Mesenchymal stem cell (in vitro differentiated cells and primary cell): Measurements from ENCODE around the gene USP6NL.

ENCODE experiments used
- DNase-seq: peaks from one replicate; pipeline ENCODE4 v3.0.0-alpha.2; 2013
- H2AFZ ChIP-seq: one replicate; pipeline ENCODE4 v1.6.1; 2013; ENCODE audit warnings: low read depth, mild to moderate bottlenecking, control low read depth, inconsistent platforms, low read length, moderate library complexity
- H2AK5ac ChIP-seq: 2 replicates; pipeline ENCODE4 v1.6.1; 2013; ENCODE audit warnings: low read length, moderate library complexity, mild to moderate bottlenecking, inconsistent platforms; ENCODE audit not compliant: severe bottlenecking
- H2BK120ac ChIP-seq: one replicate; pipeline ENCODE4 v1.6.1; 2013; ENCODE audit warnings: low read depth, mild to moderate bottlenecking, inconsistent platforms, low read length, moderate library complexity
- H2BK12ac ChIP-seq, 2 experiments: one replicate each; pipeline ENCODE4 v1.6.1; 2013; ENCODE audit warnings: inconsistent platforms in 2 of 2, low read length in 2 of 2, mild to moderate bottlenecking in 2 of 2, moderate library complexity in 2 of 2, control low read depth in 1 of 2
- H2BK15ac ChIP-seq: one replicate; pipeline ENCODE4 v1.6.1; 2013; ENCODE audit warnings: mild to moderate bottlenecking, low read depth, inconsistent platforms; ENCODE audit not compliant: poor library complexity, severe bottlenecking
- H2BK5ac ChIP-seq: 2 replicates; pipeline ENCODE4 v1.6.1; 2013; ENCODE audit warnings: low read depth, mild to moderate bottlenecking, low read length, control low read depth, inconsistent platforms; ENCODE audit not compliant: poor library complexity, severe bottlenecking
- H3K14ac ChIP-seq, 2 experiments: one replicate each; pipeline ENCODE4 v1.6.1; 2013; ENCODE audit warnings: inconsistent platforms in 2 of 2, low read length in 2 of 2, control low read depth in 1 of 2, mild to moderate bottlenecking in 1 of 2, moderate library complexity in 1 of 2
- H3K18ac ChIP-seq, 2 experiments: one replicate each; pipeline ENCODE4 v1.6.1; 2013; ENCODE audit warnings: inconsistent platforms in 2 of 2, low read length in 2 of 2, control low read depth in 1 of 2, low read depth in 1 of 2, mild to moderate bottlenecking in 1 of 2
- H3K23ac ChIP-seq, 2 experiments: one replicate each; pipeline ENCODE4 v1.6.1; 2013; ENCODE audit warnings: inconsistent platforms in 2 of 2, low read length in 2 of 2, mild to moderate bottlenecking in 2 of 2, moderate library complexity in 2 of 2, control low read depth in 1 of 2
- H3K27ac ChIP-seq: 2 replicates; pipeline ENCODE4 v1.5.1; 2013; ENCODE audit warnings: mild to moderate bottlenecking, moderate library complexity, low read length, control low read depth, inconsistent platforms; ENCODE audit not compliant: poor library complexity, severe bottlenecking
- H3K27me3 ChIP-seq, 2 experiments: 2 replicates each; pipeline versions ENCODE4 v1.6.1 to v1.7.0; 2013; ENCODE audit warnings: low read length in 2 of 2, mild to moderate bottlenecking in 2 of 2, moderate library complexity in 2 of 2, control low read depth in 1 of 2, inconsistent platforms in 1 of 2; ENCODE audit not compliant: control insufficient read depth in 1 of 2, insufficient read depth in 1 of 2
- H3K36me3 ChIP-seq, 2 experiments: 2 replicates each; pipeline versions ENCODE4 v1.6.1 to v1.7.0; 2013; ENCODE audit warnings: low read length in 2 of 2, control low read depth in 1 of 2, inconsistent platforms in 1 of 2, low read depth in 1 of 2, mild to moderate bottlenecking in 1 of 2; ENCODE audit not compliant: insufficient read depth in 2 of 2, control insufficient read depth in 1 of 2
- H3K4ac ChIP-seq, 2 experiments: one replicate each; pipeline ENCODE4 v1.6.1; 2013; ENCODE audit warnings: inconsistent platforms in 2 of 2, low read length in 2 of 2, mild to moderate bottlenecking in 2 of 2, moderate library complexity in 2 of 2, control low read depth in 1 of 2, low read depth in 1 of 2
- H3K4me1 ChIP-seq: 2 replicates; pipeline ENCODE4 v1.6.1; 2013; ENCODE audit warnings: low read depth, low read length, control low read depth; ENCODE audit not compliant: control insufficient read depth, insufficient read depth
- H3K4me2 ChIP-seq: 2 replicates; pipeline ENCODE4 v1.6.1; 2013; ENCODE audit warnings: low read length, mild to moderate bottlenecking, inconsistent platforms; ENCODE audit not compliant: poor library complexity, severe bottlenecking
- H3K4me3 ChIP-seq, 2 experiments: 2 replicates each; pipeline versions ENCODE4 v1.5.1 to v1.7.0; 2013; ENCODE audit warnings: low read length in 2 of 2, mild to moderate bottlenecking in 2 of 2, control low read depth in 1 of 2, low read depth in 1 of 2; ENCODE audit not compliant: insufficient read depth in 1 of 2
- H3K79me1 ChIP-seq: replicated peaks from 2 replicates; pipeline ENCODE4 v1.6.1; 2013; ENCODE audit warnings: mild to moderate bottlenecking, control low read depth, low read length, inconsistent platforms; ENCODE audit not compliant: poor library complexity, severe bottlenecking
- H3K9ac ChIP-seq: 2 replicates; pipeline ENCODE4 v1.7.0; 2013; ENCODE audit warnings: mild to moderate bottlenecking, low read length, moderate library complexity
- H3K9me3 ChIP-seq: 2 replicates; pipeline ENCODE4 v1.7.0; 2013; ENCODE audit warnings: mild to moderate bottlenecking, low read length; ENCODE audit not compliant: control insufficient read depth
- H4K8ac ChIP-seq: one replicate; pipeline ENCODE4 v1.6.1; 2013; ENCODE audit warnings: inconsistent platforms, mild to moderate bottlenecking, low read length, moderate library complexity
- H4K91ac ChIP-seq: one replicate; pipeline ENCODE4 v1.6.1; 2013; ENCODE audit warnings: mild to moderate bottlenecking, low read length, inconsistent platforms
- WGBS: methylation state at CpG from one replicate; pipeline ENCODE4 v1.1.7; 2013; ENCODE audit warnings: mixed read lengths; 5-methylcytosine and 5-hydroxymethylcytosine counted together

Gene USP6NL

DNA sequence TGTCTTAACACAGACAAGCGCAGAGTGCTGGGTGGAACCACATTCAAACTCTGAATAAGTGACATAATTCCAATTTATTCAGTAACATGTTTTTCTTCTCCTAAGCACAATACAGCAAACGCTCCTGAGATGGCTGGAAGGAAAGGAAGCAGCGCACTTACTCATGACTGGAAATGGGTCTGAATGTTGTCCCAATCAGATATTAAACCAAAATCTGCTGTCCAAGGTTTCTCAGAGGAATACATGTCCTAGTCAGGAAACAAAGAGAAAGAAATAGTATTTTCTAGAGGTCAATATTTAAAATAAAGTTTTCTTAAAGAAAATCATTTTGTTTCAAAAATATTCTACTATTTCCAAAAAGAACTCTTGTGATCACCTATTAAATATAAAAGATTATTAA is 14.0 kb downstream of the USP6NL start:
- Histone ChIP-seq H3K18ac (no peak overlapping the region), H3K9me3 (no peaks in the 10 kb centered on the region), H3K4me1 (peaks cover 4% of the 10 kb centered on the region), H3K27ac (no peak overlapping the region), H3K36me3 (peaks cover 0 to 3% of the 10 kb centered on the region in 2 experiments), H3K4me3 (no peak overlapping the region), H2BK120ac (no peak overlapping the region), H2AFZ (no peak overlapping the region), H3K4me2 (no peak overlapping the region), H4K91ac (no peak overlapping the region), H3K27me3 (no peaks in the 10 kb centered on the region), H3K79me1 (peaks cover 26% of the 10 kb centered on the region), H2BK12ac (no peak overlapping the region), H2AK5ac (no peak overlapping the region), H3K9ac (no peak overlapping the region), H3K4ac (no peak overlapping the region), H4K8ac (no peak overlapping the region), H3K14ac (no peak overlapping the region), H3K23ac (no peak overlapping the region), H2BK15ac (no peak overlapping the region), H2BK5ac (no peak overlapping the region)
- no peak for DNase-seq
- WGBS = 100% methylated on average over 2 of the region's 3 CpGs

DNA sequence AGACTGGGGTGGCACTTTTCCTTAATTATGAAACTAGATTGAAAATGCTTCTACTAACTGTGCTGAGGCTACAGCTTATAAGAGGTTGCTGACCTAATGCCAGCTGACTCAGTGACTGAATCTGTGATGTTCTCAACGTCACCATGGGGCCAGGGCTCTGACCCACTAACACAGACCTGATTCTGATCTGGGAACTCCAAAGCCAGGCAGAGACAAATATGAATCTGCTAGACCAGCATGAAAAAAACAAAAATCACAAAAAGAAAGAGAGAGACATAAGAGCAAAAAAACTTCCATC is 16.1 kb downstream of the USP6NL start:
- 14% methylated on average over 1 of the region's 1 CpG for WGBS
- Histone ChIP-seq H3K23ac (no peak overlapping the region), H3K27ac (no peak overlapping the region), H3K4me3 (no peak overlapping the region), H3K9me3 (no peaks in the 10 kb centered on the region), H2BK5ac (no peak overlapping the region), H2BK15ac (no peak overlapping the region), H3K4me2 (no peak overlapping the region), H2BK120ac (no peak overlapping the region), H3K4me1 (peaks cover 4% of the 10 kb centered on the region), H3K27me3 (no peaks in the 10 kb centered on the region), H2AFZ (no peak overlapping the region), H4K91ac (no peak overlapping the region), H3K18ac (peak overlapping the region; percentile 19 to 40), H3K79me1 (peaks cover 33% of the 10 kb centered on the region), H2BK12ac (no peak overlapping the region), H4K8ac (no peak overlapping the region), H3K36me3 (peaks cover 0 to 3% of the 10 kb centered on the region in 2 experiments), H2AK5ac (peak overlapping the region; percentile 69), H3K14ac (no peak overlapping the region), H3K9ac (peak overlapping the region; percentile 65), H3K4ac (no peak overlapping the region)
- peak; percentile 85 for DNase-seq

DNA sequence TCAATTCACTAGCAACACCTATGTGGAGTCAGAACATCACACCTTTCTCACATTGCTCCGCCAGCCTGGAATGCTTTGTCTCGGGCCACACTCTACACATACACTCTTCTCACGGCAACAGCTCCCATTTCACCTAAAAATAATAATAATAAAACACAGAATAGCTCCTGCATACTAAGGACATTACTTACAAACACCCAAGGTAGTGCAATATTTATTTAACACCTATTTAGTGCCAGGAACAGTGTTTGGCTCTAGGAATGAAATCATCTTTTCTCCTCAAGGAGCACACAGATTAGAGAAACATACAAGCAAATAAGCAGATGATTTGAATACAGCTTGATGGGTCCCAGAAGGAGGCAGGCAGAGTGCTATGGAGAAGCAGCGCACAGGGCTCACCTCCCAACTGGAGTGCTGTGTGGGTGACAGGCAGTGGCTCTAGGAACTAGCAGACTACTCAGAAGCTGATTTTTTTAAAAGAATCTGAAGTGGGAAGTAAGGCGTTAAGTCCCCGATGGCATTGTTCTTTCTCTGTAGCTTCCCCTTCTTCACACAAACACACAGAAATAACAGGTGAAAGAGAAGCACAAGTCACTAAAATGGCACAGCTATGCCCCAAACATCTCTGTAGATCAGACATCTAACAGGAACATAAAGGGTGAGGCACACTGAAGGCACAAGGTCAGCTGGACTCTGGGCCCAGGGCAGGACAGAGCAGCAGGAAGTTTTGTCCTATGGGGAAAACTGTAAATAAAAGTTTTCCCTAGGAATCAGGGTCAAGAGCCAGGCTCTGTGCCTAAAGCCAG is 16.7 kb downstream of the USP6NL start:
- H2BK15ac ChIP-seq = no peak overlapping the region
- H3K4me2 ChIP-seq = no peak overlapping the region
- H3K23ac ChIP-seq = no peak overlapping the region
- H3K4me1 ChIP-seq = peaks cover 4% of the 10 kb centered on the region
- peak overlapping the region in 1 of 2 experiments; percentile 19 for H3K18ac ChIP-seq
- H3K36me3 ChIP-seq = peaks cover 0 to 3% of the 10 kb centered on the region in 2 experiments
- peak overlapping the region; percentile 65 for H3K9ac ChIP-seq
- H4K8ac ChIP-seq = peak overlapping the region; percentile 27
- H3K14ac ChIP-seq = no peak overlapping the region
- peak overlapping the region; percentile 69 for H2AK5ac ChIP-seq
- no peak overlapping the region for H3K4ac ChIP-seq
- H2BK5ac ChIP-seq = no peak overlapping the region
- peak overlapping the region; percentile 25 for H4K91ac ChIP-seq
- no peaks in the 10 kb centered on the region for H3K9me3 ChIP-seq
- no peaks in the 10 kb centered on the region for H3K27me3 ChIP-seq
- no peak overlapping the region for H2AFZ ChIP-seq
- no peak overlapping the region for H2BK120ac ChIP-seq
- DNase-seq = no peak
- no peak overlapping the region for H3K4me3 ChIP-seq
- 92% methylated on average over 6 of the region's 6 CpGs for WGBS
- H3K27ac ChIP-seq = no peak overlapping the region
- peak overlapping the region in 1 of 2 experiments; percentile 49 for H2BK12ac ChIP-seq
- peaks cover 31% of the 10 kb centered on the region for H3K79me1 ChIP-seq

DNA sequence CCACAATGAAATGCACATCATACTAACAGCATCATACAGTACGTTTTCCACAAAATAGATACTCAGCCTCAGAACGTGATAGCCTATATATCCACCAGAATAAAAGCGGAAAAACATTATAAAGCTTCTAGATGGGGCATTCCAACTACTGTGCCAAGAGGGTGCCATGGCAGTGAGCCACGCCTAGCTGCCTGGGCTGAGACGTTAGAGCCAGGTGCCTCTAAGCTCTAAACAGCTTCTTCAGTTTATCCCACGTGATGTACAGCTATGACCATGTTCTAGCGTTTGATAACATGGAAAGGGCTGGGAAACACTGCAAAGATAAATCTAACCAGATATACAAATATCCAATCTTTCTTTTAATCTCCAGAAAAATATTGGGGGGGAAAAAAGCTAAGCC is 17.8 kb downstream of the USP6NL start:
- Histone ChIP-seq H3K9me3 (no peaks in the 10 kb centered on the region), H2BK120ac (no peak overlapping the region), H4K8ac (no peak overlapping the region), H2BK12ac (no peak overlapping the region), H2BK15ac (no peak overlapping the region), H2AK5ac (no peak overlapping the region), H3K4me2 (no peak overlapping the region), H4K91ac (no peak overlapping the region), H3K23ac (no peak overlapping the region), H3K27ac (no peak overlapping the region), H3K27me3 (no peaks in the 10 kb centered on the region), H3K4ac (no peak overlapping the region), H3K18ac (no peak overlapping the region), H3K79me1 (peaks cover 27% of the 10 kb centered on the region), H2AFZ (no peak overlapping the region), H3K9ac (no peak overlapping the region), H3K14ac (no peak overlapping the region), H3K4me3 (no peak overlapping the region), H2BK5ac (no peak overlapping the region), H3K4me1 (peaks cover 4% of the 10 kb centered on the region), H3K36me3 (peaks cover 0 to 3% of the 10 kb centered on the region in 2 experiments)
- WGBS = 95% methylated on average over 5 of the region's 7 CpGs
- no peak for DNase-seq
